ENCODE measurements around the gene TGM4.

- TF ChIP-seq POLR2A (IDR thresholded peaks at IDR 0.05) (no peak), CTCF (IDR thresholded peaks at IDR 0.05) (no peak)
Measured at GRCh38 chr3:44890258-44890657, 15.8 kb downstream of the TGM4 start.

Data from Peyer's patch (tissue), 4 donors.